ENCODE results near the gene NECTIN1. TPM values are rescaled to one million over a fixed set of nuclear protein-coding genes. Genes with fewer than 3 reads are reported as not detected.

The NECTIN1 gene
- total RNA-seq, 2 experiments from 2014 or later: 2.5 to 3.4 TPM

- POLR2A ChIA-PET: no interaction called here
- DNase-seq: no peak
- Mint-ChIP-seq H3K4me3 (no peak overlapping the region), H3K4me1 (ENCODE audit: low read depth) (no peaks in the 10 kb centered on the region), H3K27me3 (no peaks in the 10 kb centered on the region), H3K9me3 (no peaks in the 10 kb centered on the region), H3K27ac (no peak overlapping the region), H3K36me3 (ENCODE audit: low read depth) (no peaks in the 10 kb centered on the region)
- Histone ChIP-seq H3K4me3 (ENCODE audit: low read length) (no peak overlapping the region), H3K9me3 (ENCODE audit: control insufficient read depth in 1 of 2, insufficient read depth in 1 of 2, low read length in 2 of 2) (no peaks in the 10 kb centered on the region), H3K27me3 (ENCODE audit: control insufficient read depth in 1 of 2, insufficient read depth in 2 of 2, low read length in 2 of 2) (no peaks in the 10 kb centered on the region), H3K4me1 (ENCODE audit: insufficient read depth, low read length) (no peaks in the 10 kb centered on the region), H3K36me3 (ENCODE audit: insufficient read depth, low read length) (no peaks in the 10 kb centered on the region), H3K27ac (ENCODE audit: low read depth in 1 of 2, low read length in 2 of 2) (no peak overlapping the region)
- intact Hi-C loops (cut with DNase I, micrococcal nuclease): loop anchor here (1.0 to 5.0 kb wide), 8 partner anchors 61 to 636 kb away; partner anchors contain the start of gene NECTIN1 (in 2 of the 2)
- ATAC-seq (ENCODE audit: poor library complexity): no peak
- CTCF ChIA-PET: interaction anchor here (1.3 to 1.5 kb wide), 2 partner anchors 63 to 637 kb away, joined by 3 to 7 read pairs; partner anchors contain the start of gene NECTIN1
- no peak for TF ChIP-seq CTCF (IDR thresholded peaks at IDR 0.05)
Observed at GRCh38 chr11:119666061-119666460, 62.9 kb downstream of the NECTIN1 start.

- ChIA-PET CTCF (no interaction called here), POLR2A (no interaction called here)
- Histone ChIP-seq H3K27ac (ENCODE audit: low read depth in 1 of 2, low read length in 2 of 2) (no peak overlapping the region), H3K4me3 (ENCODE audit: low read length) (no peak overlapping the region), H3K36me3 (ENCODE audit: insufficient read depth, low read length) (no peaks in the 10 kb centered on the region), H3K27me3 (ENCODE audit: control insufficient read depth in 1 of 2, insufficient read depth in 2 of 2, low read length in 2 of 2) (no peaks in the 10 kb centered on the region), H3K4me1 (ENCODE audit: insufficient read depth, low read length) (no peaks in the 10 kb centered on the region), H3K9me3 (ENCODE audit: control insufficient read depth in 1 of 2, insufficient read depth in 1 of 2, low read length in 2 of 2) (no peaks in the 10 kb centered on the region)
- H3K4me3 Mint-ChIP-seq: no peak overlapping the region
- H3K36me3 Mint-ChIP-seq (ENCODE audit: low read depth): no peaks in the 10 kb centered on the region
- no peak for TF ChIP-seq CTCF (IDR thresholded peaks at IDR 0.05)
- no peaks in the 10 kb centered on the region for H3K9me3 Mint-ChIP-seq
- H3K4me1 Mint-ChIP-seq (ENCODE audit: low read depth): no peaks in the 10 kb centered on the region
- H3K27ac Mint-ChIP-seq: no peak overlapping the region
- intact Hi-C loops (cut with DNase I, micrococcal nuclease): loop anchor here (5.0 kb wide), 4 partner anchors 62 to 637 kb away; partner anchors contain the start of gene NECTIN1 (in 1 of the 2)
- ATAC-seq (ENCODE audit: poor library complexity): no peak
- DNase-seq: no peak
- no peaks in the 10 kb centered on the region for H3K27me3 Mint-ChIP-seq
Observed at GRCh38 chr11:119664701-119665420, 64.1 kb downstream of the NECTIN1 start.

GRCh38 chr11:119664063-119664572, 64.9 kb downstream of the NECTIN1 start:
- no peak for ATAC-seq (ENCODE audit: poor library complexity)
- H3K9me3 Mint-ChIP-seq: no peaks in the 10 kb centered on the region
- H3K27me3 Mint-ChIP-seq: no peaks in the 10 kb centered on the region
- no peak for TF ChIP-seq CTCF (IDR thresholded peaks at IDR 0.05)
- Histone ChIP-seq H3K27me3 (ENCODE audit: control insufficient read depth in 1 of 2, insufficient read depth in 2 of 2, low read length in 2 of 2) (no peaks in the 10 kb centered on the region), H3K4me3 (ENCODE audit: low read length) (no peak overlapping the region), H3K4me1 (ENCODE audit: insufficient read depth, low read length) (no peaks in the 10 kb centered on the region), H3K36me3 (ENCODE audit: insufficient read depth, low read length) (no peaks in the 10 kb centered on the region), H3K9me3 (ENCODE audit: control insufficient read depth in 1 of 2, insufficient read depth in 1 of 2, low read length in 2 of 2) (no peaks in the 10 kb centered on the region), H3K27ac (ENCODE audit: low read depth in 1 of 2, low read length in 2 of 2) (no peak overlapping the region)
- H3K4me1 Mint-ChIP-seq (ENCODE audit: low read depth): no peaks in the 10 kb centered on the region
- no peak for DNase-seq
- intact Hi-C loops (cut with DNase I, micrococcal nuclease): no loop called here
- H3K27ac Mint-ChIP-seq: no peak overlapping the region
- no peak overlapping the region for H3K4me3 Mint-ChIP-seq
- ChIA-PET POLR2A (no interaction called here), CTCF (no interaction called here)
- no peaks in the 10 kb centered on the region for H3K36me3 Mint-ChIP-seq (ENCODE audit: low read depth)

Data from CD4-positive, alpha-beta T cell (primary cell).